ENCODE data around the gene FGD2. TPM values are rescaled to one million over a fixed set of nuclear protein-coding genes. Genes with fewer than 3 reads are reported as not detected.

Gene FGD2
- total RNA-seq, 5 donors from 2014 or later (not counting 1 experiment from before 2014, with no cell fraction given): 2.8 to 11.1 (median 3.3) TPM

GRCh38 chr6:36970892-36971842 lies 34.3 kb upstream of the FGD2 start:
- POLR2A ChIA-PET: no interaction called here
- H3K36me3 Mint-ChIP-seq: peaks cover 64% of the 10 kb centered on the region

GRCh38 chr6:36971921-36972673 lies 33.4 kb upstream of the FGD2 start:
- ChIA-PET POLR2A (no interaction called here), CTCF (no interaction called here)
- Histone ChIP-seq H3K27me3 (replicated peaks in 1 of 2; ENCODE audit: control insufficient read depth in 2 of 2, extremely low read depth in 1 of 2, insufficient read depth in 2 of 2, low read length in 1 of 2) (no peaks in the 10 kb centered on the region), H3K27ac (ENCODE audit: low read length) (no peak overlapping the region), H3K36me3 (ENCODE audit: control insufficient read depth in 2 of 2, extremely low read depth in 1 of 2, insufficient read depth in 1 of 2, low read length in 1 of 2) (peaks cover 37 to 100% of the 10 kb centered on the region in 2 donors), H3K4me3 (ENCODE audit: control insufficient read depth in 1 of 2, extremely low read depth in 1 of 2, low read length in 1 of 2) (no peak overlapping the region), H3K4me1 (ENCODE audit: control insufficient read depth in 1 of 2, extremely low read depth in 1 of 2, insufficient read depth in 2 of 2, low read length in 2 of 2) (no peaks in the 10 kb centered on the region), H3K9me3 (no peaks in the 10 kb centered on the region)
- H3K27me3 Mint-ChIP-seq: no peaks in the 10 kb centered on the region
- H3K4me3 Mint-ChIP-seq: no peak overlapping the region
- H3K36me3 Mint-ChIP-seq: peaks cover 64% of the 10 kb centered on the region
- H3K4me1 Mint-ChIP-seq: no peaks in the 10 kb centered on the region
- DNase-seq (no peak), ATAC-seq (replicated peaks in 1 of 4) (no peak)
- no peaks in the 10 kb centered on the region for H3K9me3 Mint-ChIP-seq
- peak overlapping the region in 1 of 2 donors; percentile 46 for H3K27ac Mint-ChIP-seq
- 91% methylated on average over 10 of the region's 14 CpGs for WGBS (ENCODE audit: insufficient coverage)

More at GRCh38 chr6:36970892-36971842, 34.3 kb upstream of the FGD2 start:
- Mint-ChIP-seq H3K27ac (peak overlapping the region in 1 of 2 donors; percentile 46), H3K27me3 (no peaks in the 10 kb centered on the region), H3K9me3 (no peaks in the 10 kb centered on the region), H3K4me3 (no peak overlapping the region), H3K4me1 (peaks cover 0 to under 1% (median 0%) of the 10 kb centered on the region in 3 donors)
- DNase-seq (no peak), ATAC-seq (replicated peaks in 1 of 4) (no peak)
- H3K27ac ChIP-seq (ENCODE audit: low read length): no peak overlapping the region
- no peaks in the 10 kb centered on the region for H3K9me3 ChIP-seq
- H3K4me1 ChIP-seq (ENCODE audit: control insufficient read depth in 1 of 2, extremely low read depth in 1 of 2, insufficient read depth in 2 of 2, low read length in 2 of 2): no peaks in the 10 kb centered on the region
- H3K4me3 ChIP-seq (ENCODE audit: control insufficient read depth in 1 of 2, extremely low read depth in 1 of 2, low read length in 1 of 2): no peak overlapping the region
- WGBS (ENCODE audit: insufficient coverage): 84% methylated on average over 10 of the region's 17 CpGs
- CTCF ChIA-PET: no interaction called here
- H3K27me3 ChIP-seq (replicated peaks in 1 of 2; ENCODE audit: control insufficient read depth in 2 of 2, extremely low read depth in 1 of 2, insufficient read depth in 2 of 2, low read length in 1 of 2): no peaks in the 10 kb centered on the region
- peaks cover 28 to 97% of the 10 kb centered on the region in 2 donors for H3K36me3 ChIP-seq (ENCODE audit: control insufficient read depth in 2 of 2, extremely low read depth in 1 of 2, insufficient read depth in 1 of 2, low read length in 1 of 2)

DNA sequence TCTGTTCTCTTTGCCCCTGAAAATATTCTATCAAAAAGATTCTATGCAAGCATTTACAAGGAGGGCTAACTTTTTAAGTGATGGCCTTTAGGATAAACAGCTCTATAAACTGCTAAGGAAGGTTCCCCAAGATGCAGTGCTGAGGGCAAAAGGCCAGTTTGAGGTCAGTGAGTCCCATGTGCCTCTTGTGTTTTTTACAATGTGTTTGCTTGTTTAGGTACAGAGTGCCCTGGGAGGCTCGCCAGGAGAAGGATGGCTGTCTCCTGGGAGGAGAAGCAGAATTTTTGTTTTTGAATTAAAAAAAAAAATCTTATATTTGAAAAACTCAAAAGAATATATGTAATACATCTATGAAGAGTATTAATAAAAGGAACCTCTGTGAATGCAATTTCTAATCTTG lies 32.3 kb upstream of the FGD2 start:
- Histone ChIP-seq H3K9me3 (no peaks in the 10 kb centered on the region), H3K27me3 (replicated peaks in 1 of 2; ENCODE audit: control insufficient read depth in 2 of 2, extremely low read depth in 1 of 2, insufficient read depth in 2 of 2, low read length in 1 of 2) (no peaks in the 10 kb centered on the region), H3K36me3 (ENCODE audit: control insufficient read depth in 2 of 2, extremely low read depth in 1 of 2, insufficient read depth in 1 of 2, low read length in 1 of 2) (peaks cover 39 to 100% of the 10 kb centered on the region in 2 donors), H3K4me1 (ENCODE audit: control insufficient read depth in 1 of 2, extremely low read depth in 1 of 2, insufficient read depth in 2 of 2, low read length in 2 of 2) (no peaks in the 10 kb centered on the region), H3K4me3 (ENCODE audit: control insufficient read depth in 1 of 2, extremely low read depth in 1 of 2, low read length in 1 of 2) (no peak overlapping the region), H3K27ac (ENCODE audit: low read length) (no peak overlapping the region)
- H3K4me3 Mint-ChIP-seq: no peak overlapping the region
- POLR2A ChIA-PET: no interaction called here
- no peaks in the 10 kb centered on the region for H3K27me3 Mint-ChIP-seq
- H3K36me3 Mint-ChIP-seq: peaks cover 68% of the 10 kb centered on the region
- H3K4me1 Mint-ChIP-seq: no peaks in the 10 kb centered on the region
- H3K27ac Mint-ChIP-seq: no peak overlapping the region
- H3K9me3 Mint-ChIP-seq: no peaks in the 10 kb centered on the region
- ATAC-seq (replicated peaks in 1 of 4) (no peak), DNase-seq (no peak)
- CTCF ChIA-PET: no interaction called here
- no CpG with 5 or more reads among the region's 1 CpG for WGBS (ENCODE audit: insufficient coverage)

- ChIA-PET POLR2A (no interaction called here), CTCF (no interaction called here)
- no CpG with 5 or more reads among the region's 4 CpGs for WGBS (ENCODE audit: insufficient coverage)
- ATAC-seq (replicated peaks in 1 of 4) (no peak), DNase-seq (no peak)
- Histone ChIP-seq H3K27ac (ENCODE audit: low read length) (no peak overlapping the region), H3K9me3 (no peaks in the 10 kb centered on the region), H3K4me1 (ENCODE audit: control insufficient read depth in 1 of 2, extremely low read depth in 1 of 2, insufficient read depth in 2 of 2, low read length in 2 of 2) (no peaks in the 10 kb centered on the region), H3K36me3 (ENCODE audit: control insufficient read depth in 2 of 2, extremely low read depth in 1 of 2, insufficient read depth in 1 of 2, low read length in 1 of 2) (peaks cover 36 to 100% of the 10 kb centered on the region in 2 donors), H3K4me3 (ENCODE audit: control insufficient read depth in 1 of 2, extremely low read depth in 1 of 2, low read length in 1 of 2) (no peak overlapping the region), H3K27me3 (replicated peaks in 1 of 2; ENCODE audit: control insufficient read depth in 2 of 2, extremely low read depth in 1 of 2, insufficient read depth in 2 of 2, low read length in 1 of 2) (no peaks in the 10 kb centered on the region)
- Mint-ChIP-seq H3K4me1 (no peaks in the 10 kb centered on the region), H3K27ac (no peak overlapping the region), H3K9me3 (no peaks in the 10 kb centered on the region), H3K4me3 (no peak overlapping the region), H3K36me3 (peaks cover 66% of the 10 kb centered on the region), H3K27me3 (no peaks in the 10 kb centered on the region)
Observed at GRCh38 chr6:36973647-36974046, 31.8 kb upstream of the FGD2 start.

- ATAC-seq (replicated peaks in 1 of 4) (no peak), DNase-seq (no peak)
- CTCF ChIA-PET: no interaction called here
- H3K27me3 Mint-ChIP-seq: no peaks in the 10 kb centered on the region
- peaks cover 64% of the 10 kb centered on the region for H3K36me3 Mint-ChIP-seq
- Histone ChIP-seq H3K9me3 (no peaks in the 10 kb centered on the region), H3K36me3 (ENCODE audit: control insufficient read depth in 2 of 2, extremely low read depth in 1 of 2, insufficient read depth in 1 of 2, low read length in 1 of 2) (peaks cover 32 to 90% of the 10 kb centered on the region in 2 donors), H3K27me3 (replicated peaks in 1 of 2; ENCODE audit: control insufficient read depth in 2 of 2, extremely low read depth in 1 of 2, insufficient read depth in 2 of 2, low read length in 1 of 2) (no peaks in the 10 kb centered on the region), H3K27ac (ENCODE audit: low read length) (no peak overlapping the region), H3K4me1 (ENCODE audit: control insufficient read depth in 1 of 2, extremely low read depth in 1 of 2, insufficient read depth in 2 of 2, low read length in 2 of 2) (peaks cover 2 to 9% of the 10 kb centered on the region in 2 experiments), H3K4me3 (ENCODE audit: control insufficient read depth in 1 of 2, extremely low read depth in 1 of 2, low read length in 1 of 2) (no peak overlapping the region)
- POLR2A ChIA-PET: no interaction called here
- no peak overlapping the region for H3K4me3 Mint-ChIP-seq
- peaks cover 15 to 16% (median 16%) of the 10 kb centered on the region in 3 donors for H3K4me1 Mint-ChIP-seq
- WGBS (ENCODE audit: insufficient coverage): 95% methylated on average over 3 of the region's 7 CpGs
- H3K27ac Mint-ChIP-seq: peak overlapping the region in 1 of 2 donors; percentile 11
- H3K9me3 Mint-ChIP-seq: no peaks in the 10 kb centered on the region
Observed at GRCh38 chr6:36975231-36976006, 30.0 kb upstream of the FGD2 start.

DNA sequence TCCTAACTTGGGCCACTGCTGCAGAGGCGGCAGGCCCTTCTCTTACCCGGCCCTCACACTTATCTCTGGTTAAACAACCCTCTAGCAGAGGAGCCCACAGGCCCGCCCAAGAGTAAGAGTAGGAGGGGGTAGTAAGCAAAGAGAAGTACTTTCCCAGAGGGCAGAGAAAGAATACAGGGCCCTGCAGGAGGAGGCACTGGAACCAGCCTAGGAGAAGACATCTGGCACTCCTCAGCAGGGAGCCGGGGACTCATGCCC lies 29.5 kb upstream of the FGD2 start:
- H3K9me3 ChIP-seq: no peaks in the 10 kb centered on the region
- H3K4me3 ChIP-seq (ENCODE audit: control insufficient read depth in 1 of 2, extremely low read depth in 1 of 2, low read length in 1 of 2): no peak overlapping the region
- Mint-ChIP-seq H3K4me3 (no peak overlapping the region), H3K36me3 (peaks cover 66% of the 10 kb centered on the region), H3K27ac (peak overlapping the region in 1 of 2 donors; percentile 11), H3K27me3 (no peaks in the 10 kb centered on the region), H3K9me3 (no peaks in the 10 kb centered on the region), H3K4me1 (peaks cover 20 to 21% (median 21%) of the 10 kb centered on the region in 3 donors)
- H3K4me1 ChIP-seq (ENCODE audit: control insufficient read depth in 1 of 2, extremely low read depth in 1 of 2, insufficient read depth in 2 of 2, low read length in 2 of 2): peaks cover 2 to 10% of the 10 kb centered on the region in 2 experiments
- peaks cover 29 to 87% of the 10 kb centered on the region in 2 donors for H3K36me3 ChIP-seq (ENCODE audit: control insufficient read depth in 2 of 2, extremely low read depth in 1 of 2, insufficient read depth in 1 of 2, low read length in 1 of 2)
- ChIA-PET CTCF (no interaction called here), POLR2A (no interaction called here)
- no peak overlapping the region for H3K27ac ChIP-seq (ENCODE audit: low read length)
- DNase-seq: no peak
- no peak for ATAC-seq (replicated peaks in 1 of 4)
- no peaks in the 10 kb centered on the region for H3K27me3 ChIP-seq (replicated peaks in 1 of 2; ENCODE audit: control insufficient read depth in 2 of 2, extremely low read depth in 1 of 2, insufficient read depth in 2 of 2, low read length in 1 of 2)
- WGBS (ENCODE audit: insufficient coverage): no CpG with 5 or more reads among the region's 4 CpGs
